Measurements from ENCODE around the gene RHOBTB1. TPM values are rescaled to one million over a fixed set of nuclear protein-coding genes. Genes with fewer than 3 reads are reported as not detected.

Gene RHOBTB1
- total RNA-seq, 2 experiments from 2014 or later, result not detected

DNA sequence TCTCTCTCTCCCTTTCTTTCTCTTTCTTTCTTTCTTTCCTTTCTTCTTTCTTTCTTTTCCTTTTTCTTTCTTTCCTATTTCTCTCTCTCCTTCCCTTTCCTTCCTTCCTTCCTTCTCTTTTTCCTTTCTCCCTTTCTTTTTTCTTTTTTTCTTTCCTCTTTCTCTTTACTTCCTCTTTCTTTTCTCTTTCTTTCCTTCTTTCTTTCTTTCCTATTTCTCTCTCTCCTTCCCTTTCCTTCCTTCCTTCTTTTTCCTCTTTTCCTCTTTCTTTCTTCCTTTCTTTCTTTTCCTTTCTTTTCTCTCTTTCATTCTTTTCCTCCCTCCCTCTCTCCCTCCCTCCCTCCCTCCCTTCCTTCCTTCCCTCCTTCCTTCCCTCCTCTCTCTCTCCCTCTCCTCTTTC, 81.5 kb downstream of the RHOBTB1 start:
- DNase-seq (no peak), ATAC-seq (ENCODE audit: poor library complexity) (no peak)
- Histone ChIP-seq H3K4me3 (ENCODE audit: low read length) (no peak overlapping the region), H3K27me3 (ENCODE audit: control insufficient read depth in 1 of 2, insufficient read depth in 2 of 2, low read length in 2 of 2) (no peaks in the 10 kb centered on the region), H3K4me1 (ENCODE audit: insufficient read depth, low read length) (no peaks in the 10 kb centered on the region), H3K27ac (ENCODE audit: low read depth in 1 of 2, low read length in 2 of 2) (no peak overlapping the region), H3K36me3 (ENCODE audit: insufficient read depth, low read length) (no peaks in the 10 kb centered on the region), H3K9me3 (ENCODE audit: control insufficient read depth in 1 of 2, insufficient read depth in 1 of 2, low read length in 2 of 2) (no peaks in the 10 kb centered on the region)
- CTCF ChIA-PET, result no interaction called here
- no peaks in the 10 kb centered on the region for H3K36me3 Mint-ChIP-seq (ENCODE audit: low read depth)
- H3K4me1 Mint-ChIP-seq (ENCODE audit: low read depth), result no peaks in the 10 kb centered on the region
- POLR2A ChIA-PET, result no interaction called here
- H3K9me3 Mint-ChIP-seq, result no peaks in the 10 kb centered on the region
- H3K27me3 Mint-ChIP-seq, result peaks cover 13% of the 10 kb centered on the region
- no peak overlapping the region for H3K4me3 Mint-ChIP-seq
- H3K27ac Mint-ChIP-seq, result no peak overlapping the region
- intact Hi-C loops (cut with DNase I, micrococcal nuclease), result no loop called here
- TF ChIP-seq, protein P1, sequence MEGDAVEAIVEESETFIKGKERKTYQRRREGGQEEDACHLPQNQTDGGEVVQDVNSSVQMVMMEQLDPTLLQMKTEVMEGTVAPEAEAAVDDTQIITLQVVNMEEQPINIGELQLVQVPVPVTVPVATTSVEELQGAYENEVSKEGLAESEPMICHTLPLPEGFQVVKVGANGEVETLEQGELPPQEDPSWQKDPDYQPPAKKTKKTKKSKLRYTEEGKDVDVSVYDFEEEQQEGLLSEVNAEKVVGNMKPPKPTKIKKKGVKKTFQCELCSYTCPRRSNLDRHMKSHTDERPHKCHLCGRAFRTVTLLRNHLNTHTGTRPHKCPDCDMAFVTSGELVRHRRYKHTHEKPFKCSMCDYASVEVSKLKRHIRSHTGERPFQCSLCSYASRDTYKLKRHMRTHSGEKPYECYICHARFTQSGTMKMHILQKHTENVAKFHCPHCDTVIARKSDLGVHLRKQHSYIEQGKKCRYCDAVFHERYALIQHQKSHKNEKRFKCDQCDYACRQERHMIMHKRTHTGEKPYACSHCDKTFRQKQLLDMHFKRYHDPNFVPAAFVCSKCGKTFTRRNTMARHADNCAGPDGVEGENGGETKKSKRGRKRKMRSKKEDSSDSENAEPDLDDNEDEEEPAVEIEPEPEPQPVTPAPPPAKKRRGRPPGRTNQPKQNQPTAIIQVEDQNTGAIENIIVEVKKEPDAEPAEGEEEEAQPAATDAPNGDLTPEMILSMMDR (IDR thresholded peaks at IDR 0.05), result no peak

DNA sequence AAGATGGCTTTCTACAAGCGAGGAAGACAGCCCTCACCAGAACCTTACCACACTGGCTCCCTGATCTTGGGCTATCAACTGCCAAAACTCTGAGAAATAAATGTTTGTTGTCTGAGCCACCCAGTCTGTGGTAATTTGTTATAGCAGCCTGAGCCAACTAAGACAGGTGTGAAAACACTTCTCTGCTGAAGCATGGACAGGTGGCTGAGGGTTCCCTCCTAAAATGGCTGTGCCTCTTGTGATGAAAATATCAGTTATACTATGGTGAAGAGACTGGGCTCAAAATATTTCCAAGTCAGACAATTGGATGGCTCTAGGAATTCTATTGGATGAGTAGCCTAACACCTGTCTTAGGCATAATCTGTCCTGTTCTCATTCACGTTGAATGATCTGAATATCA, 87.6 kb downstream of the RHOBTB1 start:
- Histone ChIP-seq H3K9me3 (ENCODE audit: control insufficient read depth in 1 of 2, insufficient read depth in 1 of 2, low read length in 2 of 2) (peaks cover 0 to 4% of the 10 kb centered on the region in 2 experiments), H3K36me3 (ENCODE audit: insufficient read depth, low read length) (no peaks in the 10 kb centered on the region), H3K4me3 (ENCODE audit: low read length) (no peak overlapping the region), H3K27me3 (ENCODE audit: control insufficient read depth in 1 of 2, insufficient read depth in 2 of 2, low read length in 2 of 2) (no peaks in the 10 kb centered on the region), H3K4me1 (ENCODE audit: insufficient read depth, low read length) (no peaks in the 10 kb centered on the region), H3K27ac (ENCODE audit: low read depth in 1 of 2, low read length in 2 of 2) (no peak overlapping the region)
- DNase-seq (no peak), ATAC-seq (ENCODE audit: poor library complexity) (no peak)
- H3K27me3 Mint-ChIP-seq, result no peaks in the 10 kb centered on the region
- intact Hi-C loops (cut with DNase I, micrococcal nuclease), result no loop called here
- CTCF ChIA-PET, result interaction anchor here (0.7 kb wide), 1 partner anchor 1593 kb away, joined by 3 read pairs; no protein-coding TSS in a partner anchor
- no peaks in the 10 kb centered on the region for H3K9me3 Mint-ChIP-seq
- POLR2A ChIA-PET, result no interaction called here
- H3K4me1 Mint-ChIP-seq (ENCODE audit: low read depth), result no peaks in the 10 kb centered on the region
- H3K27ac Mint-ChIP-seq, result no peak overlapping the region
- H3K4me3 Mint-ChIP-seq, result no peak overlapping the region
- TF ChIP-seq, protein P1 (IDR thresholded peaks at IDR 0.05), result no peak
- no peaks in the 10 kb centered on the region for H3K36me3 Mint-ChIP-seq (ENCODE audit: low read depth)

DNA sequence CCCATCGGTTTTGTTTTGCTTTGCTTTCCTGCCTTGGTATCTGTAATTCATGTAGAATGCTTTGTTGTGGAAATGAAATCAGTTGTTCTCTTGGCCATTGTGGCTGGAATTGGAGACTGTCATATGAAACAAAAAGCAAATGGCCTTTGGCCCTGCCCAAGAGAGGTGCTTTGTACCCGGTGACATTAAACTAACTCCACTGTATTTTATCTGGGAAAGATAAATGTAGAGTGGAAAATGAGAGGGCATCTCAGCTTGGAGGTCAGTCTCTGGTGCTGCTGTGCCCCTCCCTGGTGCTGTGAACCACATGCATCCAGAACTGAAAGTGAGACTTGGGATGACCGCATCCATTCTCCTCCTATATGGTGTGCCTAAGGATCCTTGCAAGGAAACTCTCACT, 90.3 kb downstream of the RHOBTB1 start:
- Histone ChIP-seq H3K4me1 (ENCODE audit: insufficient read depth, low read length) (no peaks in the 10 kb centered on the region), H3K4me3 (ENCODE audit: low read length) (no peak overlapping the region), H3K27me3 (ENCODE audit: control insufficient read depth in 1 of 2, insufficient read depth in 2 of 2, low read length in 2 of 2) (no peaks in the 10 kb centered on the region), H3K9me3 (ENCODE audit: control insufficient read depth in 1 of 2, insufficient read depth in 1 of 2, low read length in 2 of 2) (peaks cover 0 to 4% of the 10 kb centered on the region in 2 experiments), H3K36me3 (ENCODE audit: insufficient read depth, low read length) (no peaks in the 10 kb centered on the region), H3K27ac (ENCODE audit: low read depth in 1 of 2, low read length in 2 of 2) (no peak overlapping the region)
- TF ChIP-seq, protein P1 (IDR thresholded peaks at IDR 0.05), result no peak
- no peak for DNase-seq
- ChIA-PET POLR2A (no interaction called here), CTCF (no interaction called here)
- ATAC-seq (ENCODE audit: poor library complexity), result no peak
- H3K27me3 Mint-ChIP-seq, result no peaks in the 10 kb centered on the region
- no peak overlapping the region for H3K4me3 Mint-ChIP-seq
- no peaks in the 10 kb centered on the region for H3K36me3 Mint-ChIP-seq (ENCODE audit: low read depth)
- no peaks in the 10 kb centered on the region for H3K4me1 Mint-ChIP-seq (ENCODE audit: low read depth)
- intact Hi-C loops (cut with DNase I, micrococcal nuclease), result no loop called here
- H3K9me3 Mint-ChIP-seq, result no peaks in the 10 kb centered on the region
- no peak overlapping the region for H3K27ac Mint-ChIP-seq

All from CD4-positive, alpha-beta T cell (primary cell).